ENCODE results near the gene C10orf88.

GRCh38 chr10:122939133-122939855 lies 14.7 kb downstream of the C10orf88 start:
- TF ChIP-seq SP1 (IDR thresholded peaks at IDR 0.05) (no peak), L3MBTL2 (conservative IDR thresholded peaks at IDR 0.05) (no peak), FOXK2 (IDR thresholded peaks at IDR 0.05) (no peak), FOXM1 (IDR thresholded peaks at IDR 0.05; ENCODE audit: borderline replicate concordance) (no peak), SUZ12 (IDR thresholded peaks at IDR 0.05) (no peak), NFRKB (IDR thresholded peaks at IDR 0.05) (no peak), ZNF384 (IDR thresholded peaks at IDR 0.05) (no peak), PKNOX1 (IDR thresholded peaks at IDR 0.05) (no peak), TARDBP (IDR thresholded peaks at IDR 0.05) (no peak), FOXA1 (IDR thresholded peaks at IDR 0.05) (no peak)

Data from HEK293T (cell line).